Stimulated activated CD4-positive, alpha-beta T cell treated with anti-CD3 and anti-CD28 coated beads, TNF-alpha, amount 100 ng/mL, for 1 hour (primary cell): ENCODE results near the gene AKR1C3.
"Not testable (repeated sequence)": the region's sequence is repeated elsewhere in the genome, so short reads cannot be mapped to it uniquely, and the experiment has no call there.

Source experiments
- DNase-seq, 3 donors: peaks; one replicate each; pipeline ENCODE4 v3.0.0-alpha.2; 2020; ENCODE audit warnings: low read depth in 3 of 3, low spot score in 1 of 3

The AKR1C3 gene

DNA sequence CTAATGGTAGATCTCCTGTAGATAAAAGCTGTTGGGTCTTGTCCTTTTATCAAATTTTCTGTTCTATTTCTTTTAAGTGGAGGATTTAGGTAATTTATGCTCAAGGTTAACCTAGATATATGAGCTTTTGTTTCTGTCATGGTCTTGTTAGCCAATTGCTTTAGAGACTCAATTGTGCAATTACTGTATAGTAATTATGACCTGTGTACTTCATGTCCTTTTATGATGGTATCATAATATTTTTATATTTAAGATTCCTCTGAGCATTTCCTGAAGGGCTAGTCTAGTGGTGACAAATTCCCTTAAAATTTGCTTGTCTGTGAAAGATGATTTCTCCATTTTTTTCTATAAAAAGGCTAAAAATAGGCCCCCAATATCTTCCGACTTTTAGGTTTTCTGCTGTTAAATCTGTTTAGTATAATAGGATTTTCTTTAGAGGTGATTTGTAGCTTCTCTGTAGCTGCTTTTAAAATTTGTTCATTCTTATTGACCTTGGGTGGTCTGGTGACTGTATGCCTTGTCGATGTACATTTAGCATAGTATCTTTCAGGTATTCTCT is 5.4 kb upstream of the AKR1C3 start:
- no peak for DNase-seq

DNA sequence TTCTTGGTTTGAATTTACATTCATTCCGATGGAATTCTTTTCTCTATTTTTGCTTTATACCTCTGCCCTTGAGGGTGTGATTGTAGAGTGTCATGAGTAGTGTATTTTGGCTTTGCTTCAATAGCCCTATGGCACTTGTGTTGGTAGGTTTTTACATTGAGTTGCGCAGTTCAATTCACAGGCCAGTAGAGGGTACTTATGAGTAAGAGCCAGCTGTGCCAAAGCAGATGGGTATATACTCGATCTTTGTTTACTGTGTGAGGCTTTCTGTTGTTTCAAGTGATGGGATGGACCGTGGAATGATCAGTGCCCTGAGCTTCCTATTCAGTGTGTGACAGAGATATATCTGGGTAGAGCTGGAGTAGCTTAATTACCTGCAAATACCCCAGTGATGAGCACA is 4.3 kb upstream of the AKR1C3 start:
- DNase-seq: no peak

DNA sequence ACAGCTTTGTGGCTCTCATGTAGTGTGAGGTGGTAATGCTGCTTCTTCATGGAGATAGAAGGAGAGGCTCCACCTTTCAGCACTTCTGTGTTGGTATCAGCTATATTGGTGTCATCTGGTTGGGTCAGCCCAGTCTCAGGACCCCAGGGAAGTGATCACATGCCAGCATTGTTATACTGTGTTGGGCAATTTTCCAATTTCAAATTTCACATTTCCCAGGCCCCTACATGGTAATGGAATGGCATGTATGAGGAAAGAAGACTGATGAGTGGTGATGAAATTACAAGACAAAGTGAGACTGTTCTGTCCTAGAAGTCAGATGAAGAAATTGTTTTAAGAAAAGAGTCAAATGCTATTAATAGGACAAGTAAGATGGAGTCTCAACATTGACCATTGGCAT is 3.7 kb upstream of the AKR1C3 start:
- DNase-seq: no peak

DNA sequence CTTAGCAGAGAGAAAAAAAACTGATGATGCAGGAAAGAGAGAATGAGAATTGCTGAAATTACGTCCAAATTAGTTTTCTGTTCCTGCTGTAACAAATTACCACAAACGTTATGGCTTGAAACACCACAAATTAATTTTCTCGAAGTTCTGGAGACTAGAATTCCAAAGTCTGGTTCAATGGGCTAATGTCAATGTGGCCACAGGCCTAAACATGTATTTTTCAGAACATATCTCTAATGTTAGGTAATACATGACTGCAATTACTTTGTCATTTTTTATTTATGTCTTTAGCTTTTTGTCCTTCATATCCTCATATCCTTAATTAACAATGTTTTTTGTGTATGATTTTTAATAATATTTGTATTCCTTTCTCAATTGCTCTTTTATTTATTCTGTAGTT is 3.0 kb upstream of the AKR1C3 start:
- no peak for DNase-seq

DNA sequence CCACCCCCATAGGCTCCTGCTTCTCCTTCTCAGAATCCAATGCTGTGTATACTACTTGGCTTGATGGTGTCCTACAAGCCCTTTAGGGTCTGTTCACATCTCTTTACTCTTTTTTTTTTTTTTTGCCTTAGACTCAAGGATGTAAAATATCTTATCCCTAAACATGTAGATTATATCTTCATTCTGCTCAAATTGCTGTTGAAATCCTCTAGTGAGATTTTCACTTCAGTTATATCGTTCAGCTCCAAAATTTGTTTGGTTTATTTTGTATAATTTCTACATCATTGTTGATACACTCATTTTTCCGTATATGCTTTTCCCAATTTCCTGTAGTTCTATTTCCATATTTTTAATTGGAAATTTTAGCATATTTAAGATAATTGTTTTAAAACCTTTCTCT is 1.8 kb upstream of the AKR1C3 start:
- DNase-seq: no peak

DNA sequence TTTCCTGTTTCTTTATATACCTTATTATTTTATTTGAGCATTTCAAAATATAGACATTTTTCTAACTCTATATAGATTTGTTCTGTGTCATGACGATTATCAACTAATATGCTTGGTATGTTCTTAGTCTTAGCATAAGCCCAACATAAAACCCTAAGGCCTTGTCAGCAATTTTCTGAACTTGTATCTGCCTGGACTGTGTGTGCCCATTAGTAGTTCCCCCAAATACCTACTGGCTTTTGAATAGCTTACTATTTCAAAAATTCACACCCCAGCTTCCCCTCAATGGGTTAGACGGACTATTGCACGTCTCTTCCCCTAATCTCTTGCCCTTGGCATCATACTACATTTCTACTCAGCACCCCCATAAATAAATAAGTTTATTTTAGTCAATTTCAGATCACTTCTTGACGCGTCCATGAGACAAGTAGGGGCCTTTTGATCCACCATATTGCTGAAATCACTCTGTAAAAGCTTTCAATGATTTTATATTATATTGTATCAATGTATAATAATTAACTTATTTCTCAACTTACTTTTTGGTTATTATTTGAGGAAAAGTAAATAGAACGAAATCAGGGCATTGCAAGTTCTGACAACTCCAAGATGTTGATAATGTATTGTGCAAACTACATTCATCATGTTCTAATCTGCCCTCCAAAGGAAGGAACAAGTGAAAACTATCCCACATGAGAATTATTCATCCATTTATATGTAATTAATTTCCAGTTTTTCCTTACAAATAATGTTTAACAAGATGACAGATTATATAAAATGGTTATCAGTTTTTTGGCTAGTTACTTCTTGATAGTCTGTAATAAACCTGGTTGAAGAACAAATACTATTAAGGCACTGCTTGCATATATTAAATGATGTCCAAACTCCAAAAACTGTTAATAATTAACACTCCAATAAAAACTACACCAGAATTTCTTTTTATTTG is 1.1 kb upstream of the AKR1C3 start:
- no peak for DNase-seq

DNA sequence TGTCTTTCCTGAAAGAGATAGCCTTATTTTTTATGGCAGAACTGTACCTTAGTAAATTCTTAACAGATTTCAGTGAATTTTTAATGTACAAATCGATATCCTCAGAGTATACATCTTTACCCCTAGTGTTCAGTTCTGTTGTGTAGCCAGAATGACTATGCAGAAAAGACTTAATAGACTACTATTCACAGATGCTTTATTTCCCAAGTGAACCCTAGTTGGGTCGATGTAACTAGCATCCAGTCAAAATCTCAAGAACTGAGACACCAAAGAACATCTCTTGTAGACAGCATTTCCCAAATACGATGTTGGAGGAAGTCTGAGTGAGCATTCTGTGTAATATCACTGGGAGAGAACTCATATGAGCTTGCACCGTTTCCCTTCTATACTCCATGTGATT is 1.5 kb downstream of the AKR1C3 start:
- no peak for DNase-seq

DNA sequence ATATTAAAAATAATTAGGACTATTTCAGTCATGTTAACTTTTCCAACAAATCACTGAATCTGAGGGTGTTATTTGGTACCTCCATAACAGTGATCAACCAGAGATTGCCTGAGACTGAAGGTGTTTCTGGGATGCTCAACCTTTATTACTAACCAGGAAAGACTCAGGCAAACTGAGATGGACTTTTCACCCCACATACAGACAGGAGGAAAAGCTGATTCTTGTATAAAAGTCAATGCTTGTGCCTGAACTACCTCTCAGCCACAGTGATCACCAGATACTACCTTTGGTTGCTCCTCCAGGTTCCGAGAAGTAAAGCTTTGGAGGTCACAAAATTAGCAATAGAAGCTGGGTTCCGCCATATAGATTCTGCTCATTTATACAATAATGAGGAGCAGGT is 1.9 kb downstream of the AKR1C3 start:
- DNase-seq: no peak

DNA sequence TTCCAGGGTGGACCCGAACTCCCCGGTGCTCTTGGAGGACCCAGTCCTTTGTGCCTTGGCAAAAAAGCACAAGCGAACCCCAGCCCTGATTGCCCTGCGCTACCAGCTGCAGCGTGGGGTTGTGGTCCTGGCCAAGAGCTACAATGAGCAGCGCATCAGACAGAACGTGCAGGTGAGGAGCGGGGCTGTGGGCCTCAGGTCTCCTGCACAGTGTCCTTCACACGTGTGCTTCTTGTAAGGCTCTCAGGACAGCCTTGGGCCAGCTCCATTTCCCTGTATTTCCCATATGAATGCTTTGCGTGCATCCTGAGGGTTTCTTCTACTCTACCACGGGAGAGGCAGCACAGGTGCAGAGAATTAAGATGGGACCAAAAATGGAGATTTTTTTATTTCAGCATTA is 8.3 kb downstream of the AKR1C3 start:
- not testable (repeated sequence) for DNase-seq

DNA sequence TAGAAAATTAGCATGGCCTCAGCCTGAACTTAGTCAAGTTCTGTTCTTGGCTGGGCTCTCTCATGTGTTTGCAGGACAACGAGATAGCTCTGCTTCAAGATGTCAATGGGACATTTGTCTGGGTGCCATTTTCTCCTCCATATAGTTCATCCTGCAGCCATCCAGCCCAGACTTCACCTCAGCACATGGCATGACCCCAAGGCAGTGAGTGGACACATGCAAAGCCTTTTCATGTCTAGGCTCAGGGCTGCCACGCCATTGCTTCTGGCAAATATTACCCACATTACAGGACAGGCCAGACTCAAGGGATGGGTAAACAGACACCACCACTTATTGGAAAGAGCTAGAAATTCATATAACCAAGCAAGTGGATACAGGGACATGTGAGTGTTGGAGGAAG is 9.3 kb downstream of the AKR1C3 start:
- no peak for DNase-seq

DNA sequence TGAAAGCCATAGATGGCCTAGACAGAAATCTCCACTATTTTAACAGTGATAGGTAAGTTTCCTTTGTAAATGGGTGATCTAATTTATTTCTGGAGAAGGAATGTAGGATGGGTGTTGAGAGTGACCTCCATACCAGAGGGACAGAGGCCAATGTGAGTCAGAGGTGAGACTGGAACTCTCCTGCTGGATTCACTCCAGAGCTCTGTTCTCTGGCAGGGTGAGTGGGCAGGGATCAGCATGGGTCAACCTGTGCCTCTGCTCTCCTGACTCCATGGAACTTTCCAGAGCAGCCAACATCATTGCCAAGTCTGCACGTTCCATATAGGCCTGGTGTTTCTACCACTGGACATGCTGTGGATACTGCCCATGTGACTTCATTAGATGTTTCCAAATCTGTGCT is 11.4 kb downstream of the AKR1C3 start:
- no peak for DNase-seq

DNA sequence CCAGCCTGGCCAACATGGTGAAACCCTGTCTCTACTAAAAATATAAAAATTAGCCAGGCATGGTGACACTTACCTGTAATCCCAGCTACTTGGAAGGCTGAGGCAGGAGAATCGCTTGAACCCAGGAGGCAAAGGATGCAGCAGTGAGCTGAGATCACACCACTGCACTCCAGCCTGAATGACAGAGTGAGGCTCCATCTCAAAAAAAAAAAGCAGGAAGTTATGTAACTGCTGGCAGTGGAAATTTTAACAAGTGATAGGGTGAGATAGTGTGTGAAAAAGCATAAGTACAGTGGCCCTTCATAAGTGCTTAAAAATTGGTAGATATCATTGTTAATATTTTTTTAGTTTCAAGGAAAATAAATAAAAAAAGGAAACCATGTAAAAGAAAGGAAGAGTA is 12.3 kb downstream of the AKR1C3 start:
- DNase-seq: no peak

DNA sequence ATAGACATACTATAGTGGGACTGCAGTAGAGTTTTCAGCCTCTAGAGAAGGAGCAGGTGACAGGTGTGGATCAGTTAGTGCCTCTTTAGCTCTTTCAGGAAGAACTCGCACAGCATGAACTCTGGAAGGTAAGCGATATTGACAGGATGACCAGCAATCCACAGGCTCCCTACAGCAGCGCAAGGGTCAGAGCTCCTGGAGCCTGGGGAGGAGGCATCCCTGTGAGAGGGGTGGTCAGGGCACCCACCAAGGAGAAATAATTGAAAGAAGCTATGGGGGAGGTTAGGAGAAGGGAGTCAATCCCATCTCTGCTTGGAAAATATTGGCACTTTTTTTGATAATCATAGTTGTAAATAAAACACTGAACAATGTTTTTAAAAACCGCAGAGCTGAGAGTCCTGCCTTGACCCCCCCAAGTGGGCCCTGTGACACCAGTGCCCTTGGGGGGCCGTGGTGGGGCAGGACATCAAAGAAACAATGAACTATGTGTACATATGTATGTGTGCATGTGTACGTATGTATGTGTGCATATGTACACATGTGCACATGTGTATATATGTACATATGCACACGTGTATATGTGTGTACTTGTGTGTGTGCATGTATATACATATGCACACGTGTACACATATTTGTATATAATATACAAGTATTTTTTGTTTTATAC is 13.8 kb downstream of the AKR1C3 start:
- DNase-seq: no peak

DNA sequence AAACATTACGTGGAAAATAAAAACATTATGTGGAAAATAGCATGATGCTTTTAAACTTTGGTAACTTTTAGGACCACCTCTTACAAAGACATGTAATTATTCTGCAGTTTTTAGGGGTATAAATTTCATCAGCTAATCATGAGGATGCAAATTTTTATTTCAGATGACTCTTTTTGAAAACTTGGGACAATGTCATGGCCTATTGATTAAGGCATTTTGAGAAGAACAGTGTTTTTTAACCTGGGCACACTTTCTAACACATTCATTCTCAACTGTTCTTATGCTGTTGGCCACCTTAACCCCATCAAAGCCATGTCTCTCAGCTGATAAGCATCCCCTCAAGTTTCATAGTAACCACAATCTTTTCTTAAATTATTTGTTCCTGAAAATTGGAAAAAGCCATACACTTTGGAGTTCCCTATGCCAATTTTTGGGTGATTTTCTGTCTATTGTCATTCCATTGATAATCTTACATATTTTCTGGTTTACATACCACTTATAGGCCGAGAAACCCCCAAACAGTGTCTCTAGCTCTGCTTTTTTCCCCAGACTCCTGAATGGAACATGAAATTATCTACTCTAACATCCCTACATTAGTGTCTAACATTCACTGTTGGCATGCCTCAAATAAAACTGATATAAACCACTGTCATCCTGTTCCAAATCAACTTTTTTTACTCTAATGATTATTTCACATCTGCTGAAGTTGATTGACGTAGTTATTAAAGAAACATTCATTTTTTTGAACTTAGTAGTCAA is 14.6 kb downstream of the AKR1C3 start:
- no peak for DNase-seq

DNA sequence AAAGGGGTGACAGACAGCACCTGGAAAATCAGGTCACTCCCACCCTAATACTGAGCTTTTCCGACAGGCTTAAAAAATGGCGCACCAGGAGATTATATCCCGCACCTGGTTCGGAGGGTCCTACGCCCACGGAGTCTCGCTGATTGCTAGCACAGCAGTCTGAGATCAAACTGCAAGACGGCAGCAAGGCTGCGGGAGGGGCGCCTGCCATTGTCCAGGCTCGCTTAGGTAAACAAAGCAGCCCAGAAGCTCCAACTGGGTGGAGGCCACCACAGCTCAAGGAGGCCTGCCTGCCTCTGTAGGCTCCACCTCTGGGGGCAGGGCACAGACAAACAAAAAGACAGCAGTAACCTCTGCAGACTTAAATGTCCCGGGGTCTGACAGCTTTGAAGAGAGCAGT is 15.6 kb downstream of the AKR1C3 start:
- DNase-seq: not testable (repeated sequence)

DNA sequence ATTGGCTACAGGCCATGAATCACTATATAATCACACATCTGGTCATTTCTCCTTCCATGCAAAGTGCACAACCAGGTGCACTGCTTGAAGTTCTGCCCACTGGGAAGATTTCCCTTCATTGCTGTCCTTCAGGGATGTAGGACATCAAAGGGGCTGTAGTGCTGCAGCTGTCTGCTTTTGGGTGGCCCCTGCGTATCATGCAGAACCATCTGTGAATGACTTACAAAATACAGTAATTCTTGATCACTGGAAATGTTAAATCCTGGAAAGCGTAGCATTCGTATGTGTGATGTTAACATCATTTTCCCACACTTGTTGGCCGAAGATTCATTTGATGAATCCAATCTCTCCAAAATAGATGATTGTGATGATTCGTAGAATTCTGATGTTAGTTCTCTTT is 22.4 kb downstream of the AKR1C3 start:
- DNase-seq: no peak

DNA sequence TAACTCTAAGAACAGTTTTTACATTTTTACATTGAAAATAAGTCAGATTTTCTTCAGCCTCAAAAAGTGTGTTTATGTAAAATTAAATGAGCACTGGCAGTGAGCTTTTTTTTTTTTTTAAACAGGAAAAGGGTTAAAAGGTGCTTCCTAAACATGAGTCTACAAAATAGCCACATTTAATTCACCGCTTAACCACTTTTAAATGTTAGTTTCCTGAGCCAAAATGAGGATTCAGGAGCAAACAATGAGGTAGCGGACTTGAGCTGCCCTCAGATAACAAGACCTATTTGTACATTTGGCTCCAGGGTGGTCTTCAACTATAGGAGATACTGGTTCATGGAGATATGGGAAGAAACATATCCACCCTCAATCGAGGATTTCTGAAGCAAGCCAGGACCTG is 22.8 kb downstream of the AKR1C3 start:
- DNase-seq: no peak

DNA sequence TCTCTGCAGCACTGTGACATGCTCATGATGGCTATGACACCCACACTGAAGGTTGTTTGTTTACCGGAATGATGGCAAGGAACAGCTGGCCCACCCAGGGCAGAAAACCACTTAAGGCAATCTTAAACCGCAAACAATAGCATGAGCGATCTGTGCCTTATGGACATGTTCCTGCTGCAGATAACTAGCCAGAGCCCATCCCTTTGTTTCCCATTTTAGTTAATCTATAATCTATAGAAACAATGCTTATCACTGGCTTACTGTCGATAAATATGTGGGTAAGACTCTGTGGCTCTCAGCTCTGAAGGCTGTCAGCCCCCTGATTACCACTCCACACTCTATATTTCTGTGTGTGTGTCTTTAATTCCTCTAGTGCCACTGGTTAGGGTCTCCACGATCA is 25.8 kb downstream of the AKR1C3 start:
- not testable (repeated sequence) for DNase-seq

DNA sequence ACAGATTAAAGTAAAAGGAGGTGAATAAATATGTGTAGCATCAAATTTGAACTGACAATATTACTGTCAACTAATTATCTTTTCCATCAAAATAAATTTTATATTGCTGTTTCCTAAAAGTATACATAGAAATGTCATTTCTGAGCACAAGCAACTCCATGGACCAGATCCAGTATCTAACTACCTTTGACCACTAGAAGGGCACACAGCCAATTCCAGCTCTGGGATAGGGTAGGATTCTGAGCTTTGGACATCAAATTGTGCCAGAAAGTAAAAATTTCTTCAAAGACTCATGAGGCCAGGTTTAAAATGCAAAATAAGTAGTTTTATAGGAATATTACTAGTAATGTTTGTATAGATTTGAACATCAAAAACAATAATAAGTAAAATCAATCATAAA is 29.7 kb downstream of the AKR1C3 start:
- no peak for DNase-seq

DNA sequence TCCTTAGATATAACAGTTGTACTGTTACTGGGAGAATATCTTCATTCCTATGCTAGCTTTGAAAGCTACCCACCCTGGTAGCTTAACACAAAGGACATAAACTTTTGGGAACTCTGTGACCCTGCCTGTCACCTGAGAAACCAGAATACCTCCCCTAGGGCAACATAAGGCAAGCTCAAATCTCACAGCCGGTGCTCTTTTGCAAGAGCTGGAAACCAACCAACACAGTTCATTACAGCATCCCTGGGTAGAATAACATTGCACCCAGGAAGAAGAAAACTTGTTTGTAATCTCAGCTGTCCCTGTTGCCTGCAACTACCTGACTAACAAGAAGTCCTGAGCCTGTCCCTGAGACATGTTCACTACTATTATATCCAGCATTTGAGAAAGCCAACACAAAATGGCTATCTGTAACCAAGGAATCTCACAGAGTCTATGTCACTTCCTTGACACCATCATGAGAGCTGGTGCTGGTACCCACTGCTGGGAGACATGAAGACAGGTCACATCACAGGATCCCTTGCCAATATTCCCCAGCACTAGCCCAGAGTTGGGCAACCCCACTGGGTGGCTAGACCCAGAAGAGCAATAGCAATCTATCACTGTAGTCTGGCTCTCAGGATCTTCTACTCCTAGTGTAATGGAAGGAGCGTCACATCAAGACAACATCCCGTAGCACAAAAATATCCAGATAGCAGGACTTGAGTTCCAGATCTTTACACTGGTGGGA is 31.3 kb downstream of the AKR1C3 start:
- DNase-seq: no peak

DNA sequence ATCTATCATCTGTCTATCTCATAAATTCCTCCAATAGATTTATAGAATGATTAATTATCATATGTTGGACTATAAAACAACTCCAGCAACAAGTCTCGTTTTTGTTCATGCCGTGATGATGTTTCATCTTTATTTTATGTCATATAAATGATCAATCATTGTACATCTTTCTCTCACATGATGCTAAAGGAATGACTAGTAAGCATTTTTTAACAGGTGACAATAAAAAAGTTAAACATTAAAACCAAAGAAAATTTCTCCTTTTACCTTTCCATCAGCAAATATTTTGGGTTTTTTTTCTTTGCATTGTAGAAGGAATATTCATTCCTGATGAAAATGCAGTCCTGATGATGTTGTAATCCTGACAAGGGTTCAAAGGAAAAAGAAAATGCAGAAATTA is 41.4 kb downstream of the AKR1C3 start:
- no peak for DNase-seq
